HG02642 (cell line): ENCODE measurements around the gene DNAJB8.

ENCODE experiments used
- ATAC-seq: cut with Tn5 transposase; IDR thresholded peaks from one replicate; pipeline ENCODE4 v1.9.1; 2021; ENCODE audit warnings: mild to moderate bottlenecking; ENCODE audit not compliant: unreplicated experiment, poor library complexity

DNAJB8 gene

DNA sequence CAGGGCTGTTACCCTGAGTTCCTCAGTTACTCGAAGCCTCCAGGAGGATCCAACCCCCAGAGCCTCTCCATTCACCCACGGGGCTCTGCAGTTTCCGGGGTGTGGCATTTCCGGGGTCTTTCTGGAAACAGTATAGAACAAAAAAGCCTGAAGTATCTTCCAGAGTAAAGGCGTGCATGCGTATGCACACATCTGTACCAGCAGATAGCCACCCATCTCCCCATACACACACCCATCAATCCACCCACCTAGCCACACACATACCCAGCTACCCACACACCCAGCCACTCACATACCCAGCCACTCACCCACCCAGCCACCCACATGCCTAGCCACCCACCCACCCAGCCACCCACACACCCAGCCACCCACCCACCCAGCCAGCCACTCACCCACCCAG lies 2.9 kb upstream of the DNAJB8 start:
- no peak for ATAC-seq

DNA sequence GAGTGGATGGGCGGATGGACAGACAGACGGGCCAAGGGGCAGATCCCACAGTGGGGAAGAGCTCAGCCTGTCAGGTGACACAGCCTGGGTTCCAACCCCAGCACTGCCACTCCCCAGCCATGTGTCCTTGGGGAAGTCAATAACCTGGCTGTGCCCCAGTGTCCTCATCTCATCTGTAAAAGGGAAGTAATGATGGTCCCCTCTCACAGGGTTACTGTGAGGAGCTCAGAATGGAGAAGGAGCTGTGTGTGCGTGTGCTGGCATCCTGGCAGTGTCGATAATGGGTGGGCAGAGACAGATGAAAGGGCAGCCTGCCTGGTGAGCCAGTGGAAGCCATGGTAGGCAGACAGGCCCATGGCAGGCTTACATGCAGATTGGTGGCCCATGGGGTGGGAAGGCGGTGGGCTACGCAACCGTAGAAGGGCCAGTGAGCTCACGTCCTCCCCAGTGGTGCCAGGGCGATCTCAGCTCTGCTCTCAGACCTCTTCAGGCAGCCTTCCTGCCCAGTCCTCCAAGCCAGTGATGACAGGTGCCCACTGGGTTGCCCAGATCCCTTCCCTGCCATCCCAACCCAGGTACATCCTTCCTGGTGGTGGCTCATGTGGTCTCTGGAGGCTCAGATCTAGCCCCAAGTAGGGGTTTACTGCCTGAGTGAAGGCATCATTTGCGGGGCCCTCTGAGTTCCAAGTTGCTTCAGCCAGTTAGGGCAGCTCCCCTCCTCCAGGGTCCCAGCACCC lies 2.3 kb upstream of the DNAJB8 start:
- ATAC-seq, result no peak

GRCh38 chr3:128468285-128468790 lies 1.6 kb upstream of the DNAJB8 start:
- ATAC-seq, result no peak

DNA sequence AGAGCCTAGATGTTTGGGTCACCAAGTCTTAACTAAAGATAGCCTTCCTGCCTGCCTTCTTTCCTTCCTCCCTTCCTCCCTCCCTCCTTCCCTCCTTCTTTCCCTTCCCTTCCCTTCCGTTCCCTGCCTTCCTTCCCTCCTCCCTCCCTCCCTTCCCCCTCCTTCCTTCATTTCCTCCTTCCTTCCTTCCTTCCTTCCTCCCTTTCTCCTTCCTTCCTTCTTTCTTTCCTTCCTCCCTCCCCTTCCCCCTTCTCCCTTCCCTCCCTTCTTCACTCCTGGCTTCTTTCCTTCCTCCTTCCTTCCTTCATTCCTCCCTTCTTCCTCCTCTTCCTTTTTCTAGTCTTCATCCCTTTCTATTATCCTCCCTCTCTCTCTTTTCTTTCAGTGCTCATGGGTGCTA lies 2.0 kb downstream of the DNAJB8 start:
- ATAC-seq, result no peak

DNA sequence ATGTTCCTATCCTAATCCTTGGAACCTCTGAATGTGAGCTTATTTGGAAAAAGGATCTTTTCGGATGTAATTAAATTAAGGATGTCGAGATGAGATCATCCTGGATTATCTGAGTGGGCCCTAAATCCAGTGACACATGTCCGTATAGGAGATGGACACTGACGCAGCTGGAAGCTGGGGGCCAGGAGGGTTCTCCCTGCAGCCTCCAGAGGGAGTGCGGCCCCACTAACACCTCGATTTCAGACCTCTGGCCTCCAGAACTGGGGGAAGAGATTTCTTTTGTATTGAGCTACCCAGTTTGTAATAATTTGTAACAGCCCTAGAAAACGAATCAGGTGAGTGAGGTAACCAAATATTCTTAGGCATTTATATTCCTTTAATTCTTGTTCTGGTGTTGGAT lies 2.5 kb downstream of the DNAJB8 start:
- no peak for ATAC-seq

GRCh38 chr3:128463771-128464170 lies 2.9 kb downstream of the DNAJB8 start:
- ATAC-seq, result no peak

DNA sequence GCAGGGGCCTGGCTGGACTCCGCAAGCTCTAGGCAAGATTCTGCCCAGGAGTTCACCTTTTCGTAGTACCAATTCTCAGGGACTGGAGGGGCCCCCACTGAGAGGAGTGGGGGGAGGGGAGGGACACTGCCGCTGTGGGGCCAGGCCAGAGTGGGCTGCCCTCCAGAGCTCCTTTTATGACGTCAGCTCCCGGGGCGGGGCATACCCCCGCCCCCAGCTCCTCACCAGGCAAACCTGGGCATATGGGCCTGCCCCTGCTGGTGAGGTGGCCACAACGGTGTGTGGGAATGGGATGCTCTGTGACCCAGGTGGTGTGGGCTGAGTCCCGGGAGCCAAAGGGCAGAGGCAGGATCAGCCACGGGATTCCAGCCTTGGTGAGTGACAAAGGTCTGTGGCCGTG lies 3.3 kb downstream of the DNAJB8 start:
- ATAC-seq, result no peak

DNA sequence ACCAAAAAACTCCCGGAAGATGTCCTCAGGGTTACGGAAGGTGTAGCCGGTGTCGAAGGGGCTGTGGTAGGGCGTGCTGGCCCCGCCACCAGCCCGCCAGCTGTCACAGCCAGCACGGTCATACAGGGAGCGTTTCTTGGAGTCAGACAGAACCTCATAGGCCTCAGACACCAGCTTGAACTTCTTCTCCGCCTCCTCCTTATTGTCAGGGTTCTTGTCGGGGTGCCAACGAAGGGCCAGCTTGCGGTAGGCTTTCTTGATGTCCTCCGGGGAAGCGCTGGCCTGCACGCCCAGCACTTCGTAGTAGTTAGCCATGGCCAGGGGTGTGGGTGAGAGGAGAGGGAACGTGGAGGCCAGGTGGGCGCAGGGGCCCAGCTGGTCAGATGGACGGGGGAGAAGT lies 3.8 kb downstream of the DNAJB8 start:
- ATAC-seq, result no peak

DNA sequence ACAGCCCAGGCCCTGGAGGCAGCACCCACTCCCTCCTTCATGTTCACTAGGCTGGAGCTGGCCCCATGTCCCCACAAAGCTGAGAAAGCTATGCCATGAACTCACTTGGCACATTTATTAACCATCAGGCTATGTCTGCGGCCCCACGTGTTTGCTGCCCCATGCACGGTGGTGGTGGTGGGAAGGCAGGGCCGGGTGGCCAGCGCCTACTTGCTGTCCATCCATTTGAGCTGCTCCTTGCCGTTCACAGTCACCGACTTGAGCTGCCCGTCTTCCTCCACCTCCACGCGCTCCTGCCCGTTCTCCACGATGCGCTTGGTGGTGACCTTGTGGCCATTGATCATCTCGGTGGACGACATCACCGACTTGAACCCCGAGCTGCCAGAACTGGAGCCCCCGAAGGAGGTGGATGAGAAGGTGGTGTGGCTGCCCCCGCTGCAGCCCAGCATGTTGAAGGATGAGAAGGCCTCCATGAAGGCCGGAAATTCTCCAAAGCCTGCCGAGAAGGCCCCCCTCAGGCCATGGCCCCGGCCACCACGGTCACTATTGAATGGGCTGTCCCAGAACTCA lies 4.3 kb downstream of the DNAJB8 start:
- ATAC-seq, result no peak

GRCh38 chr3:128461731-128462130 lies 5.0 kb downstream of the DNAJB8 start:
- no peak for ATAC-seq

DNA sequence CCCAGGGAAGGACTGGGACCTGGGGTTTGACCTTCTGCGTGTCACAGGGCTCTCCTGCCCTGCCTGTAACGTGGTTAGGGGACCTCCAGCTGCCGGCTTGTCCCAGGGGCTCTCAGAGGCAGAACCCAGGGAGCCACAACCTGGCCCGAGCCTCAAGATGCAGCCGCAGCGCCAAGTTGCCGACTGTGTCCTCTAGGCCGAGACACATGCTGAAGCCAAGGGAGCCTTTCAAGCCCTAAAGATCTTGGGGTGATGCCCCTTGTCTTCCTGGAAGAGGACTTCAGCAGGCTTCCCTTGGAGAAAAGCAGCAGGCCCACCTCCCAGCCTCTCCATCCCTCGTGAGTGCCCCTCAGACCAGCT lies 7.2 kb downstream of the DNAJB8 start:
- ATAC-seq, result no peak

- ATAC-seq, result no peak
Measured at GRCh38 chr3:128458746-128459460, 7.8 kb downstream of the DNAJB8 start.

DNA sequence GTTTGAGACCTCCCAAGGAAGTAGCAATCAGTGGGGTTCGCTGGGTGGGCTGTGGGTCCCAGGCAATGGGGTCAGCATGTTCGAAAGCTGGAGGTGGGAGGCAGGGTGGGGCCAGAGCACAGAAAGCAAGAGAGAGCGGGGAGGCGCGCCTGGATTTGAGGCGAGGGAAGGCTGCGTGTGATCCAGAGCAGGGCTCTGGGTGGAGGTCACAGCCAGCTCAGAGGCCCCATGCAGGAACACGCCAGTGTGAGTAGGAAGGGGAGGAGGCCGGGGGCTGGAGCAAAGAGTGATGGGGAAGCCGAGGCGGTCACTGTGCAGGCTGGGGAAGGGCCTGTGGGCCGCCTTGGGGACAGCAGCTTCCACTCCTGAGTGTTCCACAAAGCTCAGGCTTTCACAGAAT lies 8.8 kb downstream of the DNAJB8 start:
- ATAC-seq, result no peak

DNA sequence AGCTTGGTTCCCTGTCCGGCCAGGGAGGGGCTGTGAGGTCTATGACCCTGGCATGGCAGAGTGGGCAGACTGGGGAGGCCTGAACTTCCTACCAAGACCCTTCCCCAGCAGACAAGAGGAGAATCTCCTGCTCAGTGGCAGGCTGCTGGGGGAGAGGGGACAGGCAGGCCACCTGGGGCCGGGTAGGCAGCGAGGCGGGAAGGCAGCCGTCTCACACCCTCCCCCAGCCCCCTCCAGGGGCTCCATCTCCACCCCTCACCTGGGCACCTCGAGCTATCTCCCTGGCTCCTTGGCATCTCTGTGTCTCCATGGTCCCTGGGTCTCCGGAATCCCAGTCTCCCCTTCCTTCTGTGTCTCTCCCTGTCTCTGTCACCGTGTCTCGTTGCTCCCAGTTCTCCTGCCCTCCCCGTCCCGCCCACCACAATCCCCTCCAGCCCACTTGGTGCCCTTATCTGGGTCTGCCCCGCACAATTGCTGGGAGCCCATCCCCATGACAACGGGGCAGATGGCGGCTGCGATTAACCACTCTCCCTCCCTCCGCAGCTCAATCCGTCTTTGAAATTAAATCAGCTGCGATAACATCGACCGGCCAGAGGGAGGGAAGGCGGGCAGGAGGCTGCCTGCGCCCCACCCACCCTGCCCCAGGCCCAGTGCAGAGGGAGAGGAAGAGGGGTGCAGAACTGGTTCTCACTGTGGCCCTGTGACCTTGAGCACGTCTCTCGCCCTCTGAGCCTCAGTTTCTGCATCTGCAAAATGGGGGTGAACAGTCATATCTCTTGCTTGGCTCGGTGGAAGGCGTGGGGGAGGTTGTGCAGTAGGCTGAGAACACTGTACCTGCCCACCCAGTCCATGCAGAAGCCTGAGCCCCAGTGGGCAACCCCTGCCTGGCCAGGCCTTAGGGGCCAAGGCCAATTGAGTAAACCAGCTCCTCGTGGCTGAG lies 9.6 kb downstream of the DNAJB8 start:
- ATAC-seq, result no peak

GRCh38 chr3:128455786-128456748 lies 10.6 kb downstream of the DNAJB8 start:
- no peak for ATAC-seq

GRCh38 chr3:128455116-128455515 lies 11.6 kb downstream of the DNAJB8 start:
- ATAC-seq, result no peak

- no peak for ATAC-seq
Measured at GRCh38 chr3:128454310-128454618, 12.4 kb downstream of the DNAJB8 start.

DNA sequence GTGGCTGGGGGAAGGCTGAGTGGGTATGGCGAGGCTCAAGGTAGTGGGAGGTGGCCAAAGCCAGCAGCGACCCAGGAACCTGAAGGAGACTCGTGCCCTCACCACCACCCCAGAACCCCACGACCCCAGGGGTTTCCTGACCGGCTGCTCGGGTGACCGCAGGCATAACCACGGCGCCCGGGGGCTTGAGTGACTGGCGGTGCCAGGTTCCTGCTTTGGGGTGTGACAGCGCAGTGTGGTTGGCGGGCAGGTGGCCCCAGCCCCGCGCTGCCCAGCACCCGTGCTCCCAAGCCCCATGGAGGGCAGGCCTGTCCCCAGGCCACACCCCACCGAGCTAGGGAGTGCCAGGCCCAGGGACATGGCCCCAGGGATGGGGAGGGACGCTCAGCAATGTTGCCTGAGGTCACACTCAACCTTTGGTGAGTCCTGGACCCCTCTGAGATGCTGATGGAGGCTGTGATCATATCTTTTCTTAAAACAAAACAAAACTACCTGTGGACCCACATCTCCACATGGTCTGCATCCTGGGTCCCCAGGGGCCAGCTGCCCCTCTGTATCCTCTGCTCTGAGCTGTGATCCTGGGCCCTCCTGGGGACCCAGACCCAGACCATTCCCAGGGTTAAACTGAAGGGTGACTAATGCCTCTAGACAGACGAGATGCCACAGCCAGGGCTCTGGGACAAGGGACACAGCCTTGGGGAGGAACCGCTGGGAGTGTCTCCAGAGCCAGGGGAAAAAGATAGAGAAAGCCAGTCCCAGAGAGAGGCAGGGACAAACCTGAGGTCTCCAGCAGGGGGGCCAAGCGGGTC lies 13.0 kb downstream of the DNAJB8 start:
- no peak for ATAC-seq
